HG03066 (cell line): ENCODE results near the gene SETD5.

Source experiments
- ATAC-seq: cut with Tn5 transposase; IDR thresholded peaks from one replicate; pipeline ENCODE4 v1.9.1; 2021; ENCODE audit warnings: low read depth; ENCODE audit not compliant: unreplicated experiment

SETD5 gene

DNA sequence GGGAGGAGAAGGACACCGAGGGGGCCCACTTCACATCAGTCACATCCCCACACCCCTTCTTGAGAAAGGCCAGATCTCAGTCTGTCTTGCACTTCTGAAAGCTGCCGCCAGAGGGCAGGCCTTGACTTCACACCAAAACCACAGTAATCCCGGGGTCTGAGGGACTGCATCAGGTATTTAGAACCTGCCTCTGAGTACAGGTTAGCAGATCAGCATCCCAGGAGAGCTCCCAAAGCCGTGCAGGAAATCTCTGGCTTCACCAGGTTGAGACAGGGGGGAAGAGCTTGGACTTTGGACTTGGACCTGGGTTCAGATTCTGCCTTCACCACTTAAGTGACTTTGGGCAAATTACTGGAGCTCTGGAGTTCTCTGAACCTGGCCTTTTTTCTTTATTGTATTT is 105.9 kb downstream of the SETD5 start:
- no peak for ATAC-seq

DNA sequence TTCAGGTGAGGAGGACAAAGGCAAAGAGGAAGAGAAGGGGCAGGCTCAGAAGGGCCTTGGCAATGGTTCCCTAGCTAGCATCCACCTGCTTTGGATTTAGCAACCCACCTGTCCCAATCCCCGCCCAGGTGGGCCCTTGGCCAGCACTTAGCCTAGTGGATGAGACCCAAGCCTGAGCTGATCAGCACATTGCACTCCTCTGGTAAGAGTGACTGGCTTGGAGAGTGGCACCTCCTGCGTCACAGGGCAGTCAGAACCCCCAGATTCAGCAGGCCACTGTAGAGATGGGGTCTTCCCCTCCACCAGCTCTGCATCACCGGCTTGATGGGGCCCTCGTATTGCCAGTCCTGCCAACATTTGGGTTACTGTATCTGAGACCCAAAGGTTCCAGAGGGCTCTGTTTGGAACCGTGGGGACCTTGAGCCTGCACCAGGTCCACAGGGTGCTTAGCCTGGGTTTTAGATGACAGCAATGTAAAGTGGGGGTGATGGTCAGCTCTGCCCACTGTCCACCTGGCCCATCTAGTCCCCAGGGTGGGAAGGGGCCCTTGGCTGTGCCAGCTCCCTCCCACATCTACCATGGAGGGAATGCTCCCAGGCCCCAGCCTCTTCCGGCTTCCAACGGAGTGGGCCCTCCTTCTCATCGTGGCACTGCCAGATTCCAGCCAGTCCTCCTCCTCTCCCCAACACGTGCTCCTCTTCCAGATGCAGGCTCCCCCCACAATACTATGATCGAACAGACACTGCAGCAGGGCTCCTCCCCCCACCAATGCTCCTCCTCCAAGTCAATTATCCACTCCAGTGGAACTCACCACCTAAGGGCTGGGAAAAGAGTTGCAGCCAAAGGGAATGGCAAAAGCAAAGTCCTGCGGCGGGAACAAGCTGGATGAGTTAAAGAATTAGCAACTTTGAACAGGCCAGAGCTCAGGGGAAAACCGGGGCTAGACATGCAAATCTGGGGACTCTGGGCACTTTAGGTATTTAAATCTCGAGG is 110.5 kb downstream of the SETD5 start:
- no peak for ATAC-seq

DNA sequence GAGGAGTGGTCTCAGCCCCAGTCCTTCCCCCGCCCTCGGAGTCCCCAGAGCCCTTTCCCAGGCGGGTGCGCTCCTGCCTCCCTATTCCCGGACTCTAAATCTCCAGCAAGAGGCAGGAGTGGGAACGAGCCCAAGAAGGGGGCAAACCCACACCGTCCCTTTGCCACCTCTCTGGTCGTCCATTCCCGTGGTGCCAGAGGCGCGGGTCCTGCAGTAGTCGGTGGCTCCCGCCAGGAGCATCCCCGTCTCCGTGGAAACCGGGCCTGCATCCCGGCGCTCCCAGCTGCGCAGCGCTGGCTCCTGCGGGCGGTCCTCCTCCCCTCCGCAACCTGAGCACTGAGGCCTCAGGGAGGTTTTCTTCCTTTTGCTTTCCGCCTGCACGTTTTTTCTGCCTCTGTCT is 111.4 kb downstream of the SETD5 start:
- no peak for ATAC-seq

DNA sequence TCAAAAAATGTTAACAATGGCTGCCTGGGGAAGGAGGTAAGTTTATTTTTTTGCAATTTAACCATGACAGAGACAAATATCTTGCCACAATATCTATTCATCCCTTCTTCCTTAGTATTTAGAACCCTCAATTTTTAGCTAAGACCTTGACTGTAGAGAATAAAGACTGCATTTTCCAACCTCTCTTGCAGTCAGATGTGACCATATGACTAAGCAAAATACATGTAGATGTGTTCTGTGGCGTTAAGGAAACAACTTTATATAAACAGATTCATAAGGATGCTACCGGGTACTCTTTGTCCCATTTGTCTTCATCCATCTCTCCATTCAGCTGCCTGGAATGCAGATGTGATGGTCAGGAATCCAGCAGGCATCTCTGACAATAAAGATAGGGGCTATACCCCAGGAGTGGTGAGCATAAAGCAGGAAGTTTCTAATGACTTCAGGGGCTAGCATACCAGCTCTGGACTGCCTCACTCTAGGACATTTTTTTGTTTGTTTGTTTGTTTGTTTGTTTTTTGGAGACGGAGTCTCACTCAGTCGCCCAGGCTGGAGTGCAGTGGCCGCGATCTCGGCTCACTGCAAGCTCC is 115.1 kb downstream of the SETD5 start:
- ATAC-seq = no peak

DNA sequence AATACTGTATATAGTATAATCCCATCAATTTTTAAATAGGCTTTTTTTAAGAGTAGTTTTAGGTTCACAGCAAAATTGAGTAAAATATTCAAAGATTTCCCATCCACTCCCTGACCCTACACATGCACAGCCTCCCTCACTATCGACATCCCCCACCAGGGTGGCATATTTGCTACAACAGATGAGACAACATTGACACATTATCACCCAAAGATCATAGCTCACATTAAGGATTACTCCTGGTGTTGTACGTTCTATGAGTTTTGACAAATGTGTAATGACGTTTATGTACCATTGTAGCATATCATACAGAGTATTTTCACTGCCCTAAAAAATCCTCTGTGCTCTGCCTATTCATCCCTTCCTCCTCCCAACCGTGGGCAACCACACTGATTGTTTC is 116.9 kb downstream of the SETD5 start:
- no peak for ATAC-seq

- ATAC-seq = no peak
These were observed 117.5 kb downstream of the SETD5 start for GRCh38 chr3:9514956-9515355.

GRCh38 chr3:9525078-9525477 is 127.7 kb downstream of the SETD5 start:
- no peak for ATAC-seq
